Measurements from ENCODE around the gene MIDN. TPM values are rescaled to one million over a fixed set of nuclear protein-coding genes. Genes with fewer than 3 reads are reported as not detected.
A peak's percentile ranks its signal among the peaks of the same experiment; 100 is the strongest.

Gene MIDN
- total and polyA plus RNA-seq, 10 of the 15 experiments (the other 5 are each of a cell fraction or from before 2014, with no cell fraction given) = 0.38 to 51.5 (median 7.2) TPM

GRCh38 chr19:1238369-1239303 lies 9.7 kb upstream of the MIDN start:
- no peak for FAIRE-seq
- no peak overlapping the region for H3K9ac ChIP-seq (ENCODE audit: control insufficient read depth, insufficient read depth, low read length)
- H4K20me1 ChIP-seq (ENCODE audit: control insufficient read depth, insufficient read depth) = no peaks in the 10 kb centered on the region
- TF ChIP-seq ZNF622 (IDR thresholded peaks at IDR 0.05) = no peak
- no peak for TF ChIP-seq KLF5 (IDR thresholded peaks at IDR 0.05; ENCODE audit: partially characterized antibody)
- no peak for TF ChIP-seq NR2C1 (IDR thresholded peaks at IDR 0.05)
- TF ChIP-seq PKNOX1 (IDR thresholded peaks at IDR 0.05) = no peak
- TF ChIP-seq RFX5 (IDR thresholded peaks at IDR 0.05; ENCODE audit: low read depth, low read length) = no peak
- TF ChIP-seq ASH2L (IDR thresholded peaks at IDR 0.05; ENCODE audit: borderline replicate concordance, low read depth) = no peak
- no peak for TF ChIP-seq CEBPB (IDR thresholded peaks at IDR 0.05; ENCODE audit: borderline replicate concordance in 1 of 2, low read depth in 2 of 2, low read length in 2 of 2)
- no peak for TF ChIP-seq BCL11A (IDR thresholded peaks at IDR 0.05; ENCODE audit: low read depth, low read length)
- no peak for TF ChIP-seq ZBTB33 (IDR thresholded peaks at IDR 0.05)
- no peak for TF ChIP-seq RAD21 (IDR thresholded peaks at IDR 0.05; ENCODE audit: insufficient read depth, low read depth, low read length)
- TF ChIP-seq SPI1 (IDR thresholded peaks at IDR 0.05; ENCODE audit: borderline replicate concordance, insufficient read depth, low read depth, low read length) = no peak
- no peak for TF ChIP-seq SMARCA5 (IDR thresholded peaks at IDR 0.05)
- TF ChIP-seq PBX3 (IDR thresholded peaks at IDR 0.05; ENCODE audit: insufficient replicate concordance, low read depth, low read length) = no peak
- TF ChIP-seq RUNX3 (IDR thresholded peaks at IDR 0.05; ENCODE audit: low read length) = no peak
- no peak for TF ChIP-seq MAX (IDR thresholded peaks at IDR 0.05; ENCODE audit: low read depth, low read length)
- TF ChIP-seq BHLHE40 (IDR thresholded peaks at IDR 0.05; ENCODE audit: borderline replicate concordance in 1 of 2, low read depth in 2 of 2, low read length in 1 of 2) = no peak
- TF ChIP-seq CHD1 (IDR thresholded peaks at IDR 0.05; ENCODE audit: low read depth, low read length) = no peak

More at GRCh38 chr19:1238369-1239303, 9.7 kb upstream of the MIDN start:
- POLR2A ChIA-PET = interaction anchor here (0.6 kb wide), 1 partner anchor 53 kb away, joined by 3 read pairs; no protein-coding TSS in a partner anchor
- Histone ChIP-seq H3K4me3 (no peak overlapping the region), H2AFZ (ENCODE audit: control insufficient read depth, low read depth, low read length) (no peak overlapping the region), H3K27me3 (replicated peaks in 1 of 2; ENCODE audit: control insufficient read depth in 2 of 2, insufficient read depth in 2 of 2, low read length in 1 of 2) (peaks cover 0 to 10% of the 10 kb centered on the region in 2 experiments; a peak in 3 of 4 replicates), H3K4me2 (ENCODE audit: control insufficient read depth, insufficient read depth) (peak overlapping the region; percentile 22; the same call in 1 of the 2 replicates), H3K4me1 (ENCODE audit: control insufficient read depth, insufficient read depth, low read length) (peaks cover 13% of the 10 kb centered on the region), H3K36me3 (ENCODE audit: control insufficient read depth in 2 of 2, insufficient read depth in 2 of 2, low read length in 1 of 2) (no peaks in the 10 kb centered on the region), H3K79me2 (ENCODE audit: control insufficient read depth, insufficient read depth, low read length) (peaks cover 11% of the 10 kb centered on the region), H3K27ac (ENCODE audit: control insufficient read depth, insufficient read depth) (no peak overlapping the region), H3K9me3 (replicated peaks; ENCODE audit: control insufficient read depth, insufficient read depth, low read length) (no peaks in the 10 kb centered on the region; the same call in 2 of the 3 replicates)
- no peak for DNase-seq (ENCODE audit: low read depth, low spot score)
- RAD21 ChIA-PET (ENCODE audit: unreplicated experiment) = interaction anchor here (0.7 to 1.2 kb wide), 2 partner anchors 18 to 108 kb away, joined by 3 to 4 read pairs; no protein-coding TSS in a partner anchor
- CTCF ChIA-PET = interaction anchor here (0.7 to 2.7 kb wide), 4 partner anchors 25 to 212 kb away, joined by 3 to 10 read pairs (median 4); partner anchors contain the start of gene CNN2
- ATAC-seq = no peak
- in situ Hi-C loops (cut with MboI) (no loop called here), intact Hi-C loops (cut with micrococcal nuclease; ENCODE audit: unreplicated experiment) (no loop called here)
- 46% methylated on average over 34 of the region's 34 CpGs for WGBS (ENCODE audit: insufficient coverage, insufficient replicate concordance, low lambda C conversion rate, missing lambda C conversion rate)
- SMC1A ChIA-PET (ENCODE audit: uncharacterized antibody, unreplicated experiment) = no interaction called here
- no TSS peak for BruUV-seq (replicated peaks)

All from GM12878 (cell line).